RCC 7860 (cell line): Measurements from ENCODE around the gene EI24.
A peak's percentile ranks its signal among the peaks of the same experiment; 100 is the strongest.
"Not testable (repeated sequence)": the region's sequence is repeated elsewhere in the genome, so short reads cannot be mapped to it uniquely, and the experiment has no call there.

Source experiments
- DNase-seq: peaks from one replicate; pipeline ENCODE4 v3.0.0-alpha.2; 2015; ENCODE audit warnings: low spot score
- FAIRE-seq: peaks from 2 replicates; lab custom pipeline; 2012; peaks lifted over from hg19 to GRCh38; lab: Jason Lieb, UNC

Gene EI24

DNA sequence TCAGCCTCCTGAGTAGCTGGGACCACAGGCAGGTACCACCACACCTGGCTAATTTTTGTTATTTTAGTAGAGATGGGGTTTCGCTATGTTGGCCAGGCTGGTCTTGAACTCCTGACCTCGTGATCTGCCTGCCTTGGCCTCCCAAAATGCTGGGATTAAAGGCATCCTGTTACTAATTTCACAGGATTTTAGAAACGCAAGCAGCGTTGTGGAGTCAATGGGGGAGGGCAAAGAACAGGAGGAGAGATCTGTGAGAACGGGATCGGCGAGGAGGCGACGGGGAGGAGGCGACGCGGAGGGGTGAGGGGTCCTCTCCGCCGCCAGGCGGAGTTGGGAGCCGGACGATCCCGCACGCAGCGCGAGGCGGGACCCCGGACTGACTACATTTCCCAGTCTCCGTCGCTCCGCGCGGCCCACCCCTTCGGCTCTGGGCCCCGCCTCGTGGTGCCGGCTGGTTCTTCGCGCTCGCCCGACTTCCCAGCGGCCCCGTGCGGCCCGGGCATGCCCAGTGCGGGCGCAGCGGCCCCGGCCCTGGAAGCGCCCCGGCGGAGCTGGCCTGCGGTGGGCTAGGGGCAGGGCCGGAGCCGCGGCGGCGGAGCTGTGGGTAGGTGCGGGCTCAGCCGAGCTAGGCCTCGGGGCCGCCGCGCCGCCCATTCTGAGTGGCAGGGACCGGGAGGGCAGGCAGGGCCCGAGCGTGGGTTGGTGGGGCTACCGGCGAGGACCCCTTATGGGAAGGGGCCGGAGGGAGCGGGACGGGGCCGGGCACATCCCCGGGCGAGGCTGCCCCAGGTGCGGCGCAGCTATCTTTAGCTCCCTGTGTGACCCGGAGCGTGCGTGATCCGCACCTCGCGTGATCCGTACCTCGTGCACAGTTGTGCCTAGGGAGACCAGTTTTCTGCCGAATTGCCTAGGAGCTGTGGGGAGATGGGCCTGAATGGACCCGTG, at the start of gene EI24:
TSS of gene EI24 (plus strand) at position 508 of the 945 bp plus-strand sequence. CDS start 3,051 bp downstream, outside the sequence.
- FAIRE-seq, result no peak
- DNase-seq, result peak; percentile 70

DNA sequence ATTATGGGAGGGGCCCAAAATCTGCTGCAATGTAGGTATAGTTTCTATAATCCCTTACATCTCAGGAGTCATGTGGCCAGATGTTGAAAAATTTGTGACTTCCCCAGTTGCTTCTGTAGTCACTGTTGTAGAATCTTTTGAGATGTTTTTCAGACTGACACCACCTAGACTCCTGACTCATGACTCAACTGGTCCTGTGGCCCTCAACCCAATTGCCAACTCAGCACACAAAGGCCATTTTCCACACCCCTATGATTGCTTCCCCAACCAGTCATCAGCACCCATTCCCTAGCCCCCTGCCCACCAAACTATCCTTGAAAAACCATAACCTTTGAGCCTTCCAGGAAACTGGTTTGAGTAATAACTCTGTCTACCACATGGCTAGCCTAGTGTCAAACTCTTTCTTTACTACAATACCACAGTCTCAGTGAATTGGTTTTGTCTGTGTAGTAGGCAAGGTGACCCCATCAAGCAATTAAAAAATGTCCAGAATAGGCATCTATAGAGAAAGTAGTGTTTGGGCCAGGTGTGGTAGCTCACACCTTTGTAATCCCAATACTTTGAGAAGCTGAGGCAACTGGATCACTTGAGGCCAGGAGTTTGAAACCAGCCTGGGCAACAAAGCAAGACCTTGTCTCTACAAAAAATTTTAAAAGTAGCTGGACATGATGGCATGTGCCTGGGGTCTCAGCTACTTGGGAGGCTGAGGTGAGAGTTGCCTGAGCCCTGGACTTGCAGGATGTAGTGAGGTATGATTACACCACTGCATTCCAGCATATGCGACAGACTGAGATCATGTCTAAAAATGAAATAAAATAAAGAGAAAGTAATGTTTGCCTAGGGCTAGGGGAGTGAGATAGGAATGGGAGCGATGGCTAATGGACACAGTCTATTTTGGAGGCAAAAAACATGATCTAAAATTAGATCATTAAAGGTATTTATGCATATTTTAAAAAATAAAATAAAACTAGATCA, 49.1 kb upstream of the EI24 start:
- FAIRE-seq (no peak), DNase-seq (no peak)

DNA sequence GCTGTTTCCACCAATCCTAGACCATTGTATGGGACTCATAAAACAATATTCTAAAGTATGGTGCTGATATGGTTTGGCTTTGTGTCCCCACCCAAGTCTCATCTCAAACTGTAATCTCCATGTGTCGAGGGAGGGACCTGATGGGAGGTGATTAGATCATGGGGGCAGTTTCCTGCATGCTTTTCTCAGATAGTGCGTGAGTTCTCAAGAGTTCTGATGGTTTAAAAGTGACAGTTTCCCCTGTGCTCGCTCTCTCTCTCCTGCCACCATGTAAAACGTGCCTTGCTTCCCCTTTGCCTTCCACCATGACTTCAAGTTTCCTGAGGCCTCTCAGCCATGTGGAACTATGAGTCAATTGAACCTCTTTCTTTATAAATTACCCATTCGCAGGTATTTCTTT, 44.0 kb upstream of the EI24 start:
- no peak for FAIRE-seq

DNA sequence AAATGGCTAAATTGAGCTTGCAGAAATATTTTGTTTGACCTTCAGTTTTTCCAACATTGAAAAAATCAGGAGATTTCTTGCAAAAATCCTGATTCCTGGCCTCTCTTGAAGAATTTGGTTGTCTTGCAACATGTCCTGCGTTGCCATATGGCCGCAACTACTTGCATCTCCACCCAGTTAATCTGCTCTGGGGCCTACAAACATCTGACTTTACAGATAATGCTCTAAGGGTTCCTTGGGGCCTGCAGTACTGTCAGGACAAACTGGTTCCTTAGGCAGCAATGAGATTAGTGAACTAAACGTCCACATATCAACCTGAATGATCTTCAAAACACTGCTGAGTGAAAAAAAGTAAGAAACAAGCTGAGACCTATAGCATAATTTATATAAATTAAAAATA, 36.6 kb upstream of the EI24 start:
- no peak for FAIRE-seq

More for the DNA sequence above, 44.0 kb upstream of the EI24 start:
- no peak for DNase-seq

DNA sequence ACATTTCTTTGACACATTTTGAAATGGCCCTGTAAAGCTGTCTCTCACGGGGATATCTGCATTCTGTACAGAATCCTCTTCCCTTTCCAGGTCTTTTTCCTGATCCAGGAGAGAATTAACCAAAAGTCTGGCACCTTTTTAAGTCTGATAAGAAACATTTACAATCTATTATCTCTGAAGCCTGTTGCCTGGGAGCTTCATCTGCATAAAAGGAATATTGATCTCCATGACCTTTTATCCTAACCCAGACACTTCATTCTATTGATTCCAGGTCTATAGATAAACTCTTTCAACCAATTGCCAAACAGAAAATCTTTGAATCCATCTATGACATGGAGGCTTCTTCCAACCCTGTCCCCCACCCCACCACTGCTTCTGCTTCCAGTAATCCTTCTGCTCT, 33.7 kb upstream of the EI24 start:
- FAIRE-seq (no peak), DNase-seq (no peak)

More for the DNA sequence above, 36.6 kb upstream of the EI24 start:
- DNase-seq, result no peak

DNA sequence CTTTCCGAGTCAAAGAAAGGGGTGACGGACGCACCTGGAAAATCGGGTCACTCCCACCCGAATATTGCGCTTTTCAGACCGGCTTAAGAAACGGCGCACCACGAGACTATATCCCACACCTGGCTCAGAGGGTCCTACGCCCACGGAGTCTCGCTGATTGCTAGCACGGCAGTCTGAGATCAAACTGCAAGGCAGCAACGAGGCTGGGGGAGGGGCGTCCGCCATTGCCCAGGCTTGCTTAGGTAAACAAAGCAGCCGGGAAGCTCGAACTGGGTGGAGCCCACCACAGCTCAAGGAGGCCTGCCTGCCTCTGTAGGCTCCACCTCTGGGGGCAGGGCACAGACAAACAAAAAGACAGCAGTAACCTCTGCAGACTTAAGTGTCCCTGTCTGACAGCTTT, 32.4 kb upstream of the EI24 start:
- not testable (repeated sequence) for FAIRE-seq, DNase-seq

DNA sequence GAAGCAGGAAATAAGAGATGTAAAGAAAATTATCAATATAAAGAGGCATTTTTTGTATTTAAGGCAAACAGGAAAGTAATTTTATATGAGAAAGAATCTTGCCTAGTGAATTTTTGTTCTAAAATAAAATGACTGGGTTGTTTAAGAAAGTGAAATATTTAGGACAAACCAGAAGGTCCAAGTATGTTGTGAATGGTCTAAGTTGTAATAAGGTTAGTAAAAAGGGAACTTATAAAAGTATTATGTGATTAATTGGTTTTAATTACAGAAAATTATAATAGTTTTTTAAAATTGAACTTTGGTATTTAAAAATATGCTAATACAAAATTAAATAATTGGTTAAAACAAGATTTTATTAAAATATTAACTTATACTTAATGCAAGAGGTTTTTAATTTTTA, 26.6 kb upstream of the EI24 start:
- FAIRE-seq, result no peak
- no peak for DNase-seq

DNA sequence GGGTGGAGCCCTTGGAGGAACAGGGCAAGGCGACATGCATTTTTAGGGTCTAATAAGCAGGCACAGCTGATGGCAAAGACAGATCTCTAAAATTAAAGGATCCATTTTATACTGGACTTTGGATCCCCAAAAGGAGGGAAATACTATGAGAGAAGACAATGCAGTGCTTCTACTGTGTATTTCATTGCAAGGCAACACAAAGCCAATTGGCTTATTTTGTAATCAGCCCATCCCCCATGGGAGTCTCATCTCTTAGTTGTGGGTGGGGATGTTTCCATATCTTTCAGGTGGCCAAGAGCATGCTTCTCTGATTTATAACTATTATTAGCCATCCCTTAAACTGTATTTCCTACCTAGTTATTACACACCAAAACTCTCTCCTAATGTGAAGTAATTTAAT, 18.5 kb upstream of the EI24 start:
- no peak for DNase-seq
- no peak for FAIRE-seq

DNA sequence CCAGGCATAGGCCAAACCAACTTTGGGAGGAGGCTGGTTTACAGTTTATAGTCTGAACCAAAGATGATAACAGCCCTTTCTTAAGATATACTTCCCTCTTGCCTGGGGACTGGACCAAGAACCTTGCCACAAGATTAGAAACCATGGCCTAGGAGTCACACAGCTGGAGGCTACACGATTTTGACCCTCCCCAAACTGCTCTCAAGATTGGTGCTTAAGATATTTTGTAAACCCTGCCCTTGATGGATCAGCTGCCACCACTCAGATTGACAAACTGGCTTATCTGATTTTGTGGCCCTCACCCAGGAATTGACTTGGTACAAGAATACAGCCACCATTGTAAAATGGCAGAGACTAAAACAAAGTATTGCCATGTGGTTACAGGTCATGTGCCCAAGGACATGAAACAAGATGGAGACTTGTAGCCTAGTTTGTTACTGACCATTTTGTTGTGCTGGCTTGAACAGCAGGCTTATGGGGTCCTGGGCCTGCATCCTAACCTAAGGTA, 17.4 kb upstream of the EI24 start:
- DNase-seq (no peak), FAIRE-seq (no peak)

DNA sequence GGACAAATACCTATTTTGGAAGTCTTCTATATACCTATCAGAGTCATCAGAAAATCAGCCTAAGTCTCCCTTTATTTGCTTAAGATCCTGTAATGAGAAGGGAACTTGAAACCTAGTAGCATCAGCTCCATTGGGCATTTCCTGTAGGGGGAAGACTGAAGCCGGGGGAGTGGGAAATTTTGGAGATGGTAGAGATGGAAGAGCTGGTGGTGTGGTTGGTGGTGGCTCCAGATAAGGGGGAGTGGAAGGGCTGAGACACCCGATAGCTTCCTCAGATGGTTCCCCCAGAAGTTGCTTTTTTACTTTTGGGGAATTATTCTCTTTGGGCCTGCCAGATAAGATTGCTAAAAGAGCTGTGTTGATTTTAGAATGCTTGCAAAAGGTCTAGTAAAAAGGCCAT, 16.4 kb upstream of the EI24 start:
- FAIRE-seq (no peak), DNase-seq (no peak)

DNA sequence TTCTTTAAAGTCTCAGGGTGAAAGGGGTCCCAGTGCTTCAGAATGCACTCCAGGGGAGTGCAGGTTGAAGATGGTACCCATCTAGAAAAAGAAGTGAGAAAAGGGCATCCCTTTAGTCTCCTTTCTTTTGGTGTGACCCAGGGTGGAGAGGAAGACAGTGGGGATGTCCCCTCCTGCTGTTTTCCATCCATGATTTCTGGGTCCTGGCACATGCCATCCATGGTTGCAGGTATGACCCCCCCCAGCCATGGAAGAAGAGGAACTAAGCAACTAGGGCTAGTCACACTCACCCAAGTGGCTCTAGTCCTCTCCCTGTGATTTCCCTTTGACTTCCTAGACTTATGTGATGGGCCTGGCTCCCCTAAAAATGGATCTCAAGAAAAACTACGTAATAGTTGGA, 15.9 kb upstream of the EI24 start:
- FAIRE-seq, result no peak
- no peak for DNase-seq

DNA sequence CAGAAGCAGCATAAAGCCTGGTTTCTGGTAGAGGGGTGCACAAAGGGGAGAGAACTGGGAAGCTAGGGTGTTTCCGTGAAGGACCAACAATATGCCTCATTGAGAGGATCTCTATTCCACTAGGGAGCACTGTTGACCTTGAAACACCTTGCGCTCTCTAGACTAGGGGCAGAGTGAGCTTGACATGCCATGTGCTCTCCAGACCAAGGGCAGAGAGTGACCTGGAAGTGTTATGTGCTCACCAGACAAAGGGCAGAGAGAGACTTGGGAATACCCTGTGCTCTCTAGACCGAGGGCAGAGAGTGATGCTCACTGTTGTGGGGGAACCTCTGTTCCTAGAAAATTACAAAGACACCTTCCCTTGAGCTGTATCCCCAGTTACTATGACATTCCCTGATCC, 15.2 kb upstream of the EI24 start:
- DNase-seq (no peak), FAIRE-seq (no peak)

DNA sequence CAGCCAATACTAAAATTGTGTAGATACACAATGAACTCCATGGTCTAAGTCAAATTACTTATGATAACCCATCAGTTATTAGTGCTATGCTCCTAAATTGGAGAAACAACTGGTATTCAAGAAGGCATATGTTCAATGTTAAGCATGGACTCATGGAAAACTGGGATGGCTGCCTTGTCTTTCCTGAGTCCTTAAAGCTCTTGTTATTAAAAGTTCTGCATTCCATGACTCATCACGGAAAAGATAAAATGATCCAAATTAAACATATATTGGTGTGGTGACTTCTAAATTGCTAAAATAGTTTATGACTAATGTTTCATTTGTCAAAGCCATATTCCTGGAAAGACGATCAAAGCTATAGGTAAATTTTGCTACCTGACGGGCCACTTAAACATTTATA, 9.4 kb upstream of the EI24 start:
- no peak for DNase-seq
- FAIRE-seq, result no peak

DNA sequence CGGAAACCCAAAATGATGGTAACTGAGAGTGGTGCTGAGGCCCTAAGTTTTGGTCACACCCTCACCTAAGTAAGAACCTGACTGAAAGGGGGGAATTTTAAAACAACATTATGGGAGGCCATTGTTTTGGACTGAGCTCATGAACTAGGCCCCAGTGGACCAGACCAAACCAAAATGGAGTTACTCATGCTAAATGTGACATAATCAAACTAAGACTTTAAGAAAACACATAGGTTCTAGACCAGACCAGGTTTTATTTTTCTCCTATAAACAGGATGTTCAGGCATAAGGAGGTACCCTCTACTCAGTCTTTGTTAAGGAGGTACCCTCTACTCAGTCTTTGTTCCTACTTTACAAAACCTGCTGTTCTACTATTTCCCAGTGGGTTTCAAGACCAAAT, 7.4 kb upstream of the EI24 start:
- FAIRE-seq (no peak), DNase-seq (no peak)

DNA sequence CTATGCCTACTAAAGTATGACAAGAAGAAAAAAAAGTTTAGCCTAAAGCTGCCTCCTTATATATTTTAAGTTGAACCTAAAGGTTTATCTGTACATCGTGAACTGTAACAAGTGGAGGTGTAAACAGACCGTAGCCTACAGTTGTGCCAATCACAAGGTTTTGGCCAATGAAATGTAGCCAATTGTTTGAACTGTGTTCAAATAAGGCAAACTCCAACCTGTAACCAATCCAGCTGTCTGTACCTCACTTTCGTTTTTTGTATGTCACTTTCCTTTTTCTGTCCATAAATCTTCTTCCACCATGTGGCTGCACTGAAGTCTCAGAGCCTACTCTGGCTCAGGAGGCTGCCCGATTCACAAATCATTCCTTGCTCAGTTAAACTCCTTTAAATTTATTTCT, 6.8 kb upstream of the EI24 start:
- DNase-seq, result no peak
- FAIRE-seq, result no peak

DNA sequence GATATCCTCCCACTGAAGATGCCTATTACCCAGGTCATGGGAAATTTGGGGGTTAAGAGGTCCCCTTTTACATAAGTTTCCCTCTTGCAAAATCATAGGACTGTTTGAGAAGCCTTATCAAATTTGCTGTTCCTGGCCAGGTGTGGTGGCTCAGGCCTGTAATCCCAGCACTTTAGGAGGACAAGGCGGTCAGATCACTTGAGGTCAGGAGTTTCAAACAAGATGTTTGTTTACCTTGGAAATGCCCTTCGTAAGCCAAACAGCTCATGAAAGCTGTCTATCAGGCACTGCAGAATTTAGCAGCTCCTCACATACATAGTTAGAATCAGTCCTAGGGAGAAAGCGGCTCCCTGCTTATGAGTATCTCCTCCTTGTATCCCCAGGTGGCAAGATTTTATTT, 4.9 kb upstream of the EI24 start:
- FAIRE-seq (no peak), DNase-seq (no peak)

DNA sequence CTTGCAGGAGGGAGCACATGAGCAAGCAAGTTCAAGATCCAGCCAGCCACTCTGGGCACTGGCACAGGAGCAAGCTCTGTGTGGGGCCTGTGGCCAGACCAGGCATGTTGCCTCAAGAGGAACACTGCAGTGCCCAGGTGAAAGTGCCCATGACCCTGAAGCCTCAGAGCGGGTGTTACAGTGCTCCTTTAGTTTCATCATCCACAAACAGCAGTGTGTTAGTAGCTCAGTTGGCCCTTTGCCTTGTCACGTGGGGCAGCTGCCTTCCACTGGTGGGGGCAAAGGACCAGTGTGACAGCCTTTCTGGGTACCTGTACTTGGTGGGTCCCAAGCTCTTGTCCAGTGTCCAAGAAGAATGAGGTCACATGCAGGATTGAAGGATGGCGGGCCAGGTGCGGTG, 3.0 kb upstream of the EI24 start:
- FAIRE-seq, result no peak
- DNase-seq, result no peak

DNA sequence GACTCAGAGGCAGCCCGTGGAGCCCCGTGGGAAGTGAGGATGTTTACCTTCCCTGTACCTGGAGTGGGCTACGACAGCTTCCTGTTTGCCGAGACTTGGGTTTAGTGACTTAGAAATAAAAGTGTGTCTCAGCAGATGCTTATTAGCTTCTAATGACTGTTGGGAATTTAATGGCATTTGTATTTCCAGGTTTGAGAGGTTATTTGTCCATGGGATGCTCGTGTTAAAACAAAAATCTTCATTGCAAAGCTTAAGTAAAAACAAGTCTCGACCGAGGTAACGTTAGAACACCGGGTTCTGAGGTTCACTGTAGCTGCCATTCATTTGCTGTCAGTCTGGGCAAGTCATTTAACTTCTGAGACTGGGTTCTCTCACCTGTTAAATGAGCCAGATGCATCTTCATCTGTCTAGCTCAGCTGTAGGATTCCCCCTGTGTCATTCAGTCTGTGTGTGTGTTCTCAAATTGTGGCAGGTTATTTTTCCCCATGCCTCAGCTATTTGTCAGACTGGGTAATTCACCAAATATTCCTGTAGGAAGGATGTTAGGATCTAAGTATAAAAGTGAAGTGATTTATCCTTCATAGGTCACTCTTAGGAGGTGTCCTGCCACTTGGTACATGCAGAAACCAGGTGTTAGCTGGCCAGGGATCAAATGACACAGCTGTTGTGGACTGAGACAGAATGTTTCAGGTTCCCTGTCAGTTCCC, 791 bp downstream of the EI24 start:
- FAIRE-seq (no peak), DNase-seq (no peak)

DNA sequence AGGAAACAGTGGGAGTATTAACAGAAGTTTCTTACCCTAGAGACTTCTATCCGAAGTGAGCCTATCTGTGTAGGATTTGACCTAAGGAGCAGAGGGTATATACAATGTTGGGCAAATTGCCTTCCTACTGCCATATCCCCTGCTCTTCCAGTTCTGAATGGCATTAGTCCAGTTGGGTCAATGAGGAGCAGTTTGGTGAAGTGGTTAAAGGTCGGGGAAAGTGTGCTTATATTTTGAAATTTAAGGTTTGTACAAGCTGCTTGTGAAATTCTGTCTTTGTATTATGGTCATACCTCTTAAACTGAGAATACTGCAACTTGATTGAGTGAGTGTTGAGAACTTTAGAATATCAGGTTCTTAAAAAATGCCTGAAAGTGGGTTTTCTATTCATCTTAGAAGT, 1.7 kb downstream of the EI24 start:
- DNase-seq (no peak), FAIRE-seq (no peak)

DNA sequence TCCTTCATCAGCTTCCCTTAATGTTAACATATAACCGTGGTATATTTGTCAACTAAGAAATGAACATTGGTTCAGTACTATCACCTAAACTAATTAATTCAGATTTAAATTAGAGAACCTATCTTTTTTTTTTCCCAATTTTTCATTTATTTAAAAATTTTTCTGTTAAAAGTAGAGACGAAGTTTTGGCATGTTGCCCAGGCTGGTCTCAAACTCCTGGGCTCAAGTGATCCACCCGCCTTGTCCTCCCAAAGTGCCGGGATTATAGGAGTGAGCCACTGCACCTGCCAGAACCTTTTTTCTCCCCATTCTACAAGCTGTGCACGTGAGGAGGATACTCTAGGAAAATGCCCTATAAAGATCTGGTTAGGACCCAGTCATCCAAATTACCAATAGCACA, 3.6 kb downstream of the EI24 start:
- DNase-seq (no peak), FAIRE-seq (no peak)

DNA sequence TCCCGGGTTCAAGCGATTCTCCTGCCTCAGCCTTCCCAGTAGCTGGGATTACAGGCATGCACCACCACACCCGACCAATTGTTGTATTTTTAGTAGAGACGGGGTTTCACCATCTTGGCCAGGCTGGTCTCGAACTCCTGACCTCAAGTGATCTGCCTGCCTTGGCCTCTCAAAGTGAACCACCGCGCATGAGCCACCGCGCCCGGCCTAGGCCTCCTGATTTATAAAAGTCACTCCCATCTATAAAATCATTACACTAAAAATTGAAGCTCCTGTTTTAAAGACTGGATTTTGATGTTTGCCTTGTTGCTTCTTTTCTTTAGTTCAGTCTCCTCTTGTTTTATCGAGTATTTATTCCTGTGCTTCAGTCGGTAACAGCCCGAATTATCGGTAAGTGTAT, 7.9 kb downstream of the EI24 start:
- not testable (repeated sequence) for FAIRE-seq

More for the DNA sequence above, 7.9 kb downstream of the EI24 start:
- DNase-seq, result not testable (repeated sequence)
